ENCODE data around the gene ZBTB40. TPM values are rescaled to one million over a fixed set of nuclear protein-coding genes. Genes with fewer than 3 reads are reported as not detected.

Gene ZBTB40
- total and polyA plus RNA-seq, 2 of the 13 experiments (the other 11 are each of a cell fraction or from before 2014, with no cell fraction given), result 8.8 to 16.5 TPM

DNA sequence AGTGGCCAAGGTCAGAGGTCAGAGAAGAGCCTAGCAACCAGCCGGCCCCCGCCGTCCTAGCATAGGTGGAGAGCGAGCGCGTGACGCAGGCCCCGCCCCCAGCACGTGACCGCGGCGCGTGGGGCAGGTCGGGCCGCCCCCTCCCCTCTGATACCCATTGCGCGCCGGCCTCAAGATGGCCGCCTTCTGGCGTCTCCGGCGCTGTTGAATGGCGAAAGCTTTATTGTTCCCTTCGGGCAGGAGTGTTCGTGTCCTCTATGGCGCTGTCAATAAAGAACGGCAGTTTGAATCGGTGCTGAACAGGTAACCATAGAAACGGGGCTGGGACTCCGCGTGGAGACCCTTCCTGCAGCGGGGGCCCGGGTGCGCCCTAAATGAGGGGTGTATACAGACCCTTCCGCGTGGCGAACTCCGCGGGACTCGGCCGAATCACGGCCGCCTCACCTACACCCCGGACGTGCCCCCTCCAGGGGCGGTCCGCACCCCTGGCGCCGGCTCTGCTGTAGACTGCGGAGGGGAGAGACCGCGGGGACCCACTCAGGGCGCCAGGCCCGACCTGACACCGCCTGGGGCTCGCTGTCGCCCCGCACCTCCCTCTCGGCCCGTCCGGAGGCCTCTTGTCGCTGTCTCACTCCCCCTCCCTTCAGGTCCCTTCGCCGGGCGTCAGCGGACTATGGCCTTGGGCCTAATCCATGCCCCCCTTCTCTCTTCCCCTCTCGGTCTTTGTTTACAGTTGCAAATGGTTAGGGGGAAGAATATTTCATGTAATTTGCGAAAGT, at the start of gene ZBTB40 (continued):
- TF ChIP-seq, protein P1, sequence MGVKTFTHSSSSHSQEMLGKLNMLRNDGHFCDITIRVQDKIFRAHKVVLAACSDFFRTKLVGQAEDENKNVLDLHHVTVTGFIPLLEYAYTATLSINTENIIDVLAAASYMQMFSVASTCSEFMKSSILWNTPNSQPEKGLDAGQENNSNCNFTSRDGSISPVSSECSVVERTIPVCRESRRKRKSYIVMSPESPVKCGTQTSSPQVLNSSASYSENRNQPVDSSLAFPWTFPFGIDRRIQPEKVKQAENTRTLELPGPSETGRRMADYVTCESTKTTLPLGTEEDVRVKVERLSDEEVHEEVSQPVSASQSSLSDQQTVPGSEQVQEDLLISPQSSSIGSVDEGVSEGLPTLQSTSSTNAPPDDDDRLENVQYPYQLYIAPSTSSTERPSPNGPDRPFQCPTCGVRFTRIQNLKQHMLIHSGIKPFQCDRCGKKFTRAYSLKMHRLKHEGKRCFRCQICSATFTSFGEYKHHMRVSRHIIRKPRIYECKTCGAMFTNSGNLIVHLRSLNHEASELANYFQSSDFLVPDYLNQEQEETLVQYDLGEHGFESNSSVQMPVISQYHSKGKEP (CRISPR knock-in tag; IDR thresholded peaks at IDR 0.05), result no peak; the same call in 1 of the 2 replicates
- no peak for TF ChIP-seq KLF9 (CRISPR knock-in tag; IDR thresholded peaks at IDR 0.05; ENCODE audit: low read depth)
- TF ChIP-seq ETS1 (CRISPR knock-in tag; IDR thresholded peaks at IDR 0.05), result no peak
- TF ChIP-seq, protein P2, sequence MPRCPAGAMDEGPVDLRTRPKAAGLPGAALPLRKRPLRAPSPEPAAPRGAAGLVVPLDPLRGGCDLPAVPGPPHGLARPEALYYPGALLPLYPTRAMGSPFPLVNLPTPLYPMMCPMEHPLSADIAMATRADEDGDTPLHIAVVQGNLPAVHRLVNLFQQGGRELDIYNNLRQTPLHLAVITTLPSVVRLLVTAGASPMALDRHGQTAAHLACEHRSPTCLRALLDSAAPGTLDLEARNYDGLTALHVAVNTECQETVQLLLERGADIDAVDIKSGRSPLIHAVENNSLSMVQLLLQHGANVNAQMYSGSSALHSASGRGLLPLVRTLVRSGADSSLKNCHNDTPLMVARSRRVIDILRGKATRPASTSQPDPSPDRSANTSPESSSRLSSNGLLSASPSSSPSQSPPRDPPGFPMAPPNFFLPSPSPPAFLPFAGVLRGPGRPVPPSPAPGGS (CRISPR knock-in tag; IDR thresholded peaks at IDR 0.05), result no peak
- TF ChIP-seq DNMT1 (CRISPR knock-in tag; IDR thresholded peaks at IDR 0.05), result peak; percentile 74
- TF ChIP-seq ETV5 (CRISPR knock-in tag; IDR thresholded peaks at IDR 0.05; ENCODE audit: borderline replicate concordance), result peak; percentile 71; the same call in 1 of the 2 replicates
- TF ChIP-seq, protein P3, sequence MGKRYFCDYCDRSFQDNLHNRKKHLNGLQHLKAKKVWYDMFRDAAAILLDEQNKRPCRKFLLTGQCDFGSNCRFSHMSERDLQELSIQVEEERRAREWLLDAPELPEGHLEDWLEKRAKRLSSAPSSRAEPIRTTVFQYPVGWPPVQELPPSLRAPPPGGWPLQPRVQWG (CRISPR knock-in tag; IDR thresholded peaks at IDR 0.05; ENCODE audit: borderline replicate concordance, low read depth), result no peak
- peak; percentile 54; the same call in 1 of the 2 replicates for TF ChIP-seq GFI1 (CRISPR knock-in tag; IDR thresholded peaks at IDR 0.05; ENCODE audit: borderline replicate concordance)
- TF ChIP-seq DPF2 (CRISPR knock-in tag; IDR thresholded peaks at IDR 0.05; ENCODE audit: borderline replicate concordance, low read depth), result 0 out of 2 replicates have a peak, but pooled peaks have one; percentile 30
- no peak for TF ChIP-seq ZNF646 (CRISPR knock-in tag; IDR thresholded peaks at IDR 0.05)
- no peak for TF ChIP-seq GPBP1L1 (CRISPR knock-in tag; IDR thresholded peaks at IDR 0.05)
- TF ChIP-seq, protein P4, sequence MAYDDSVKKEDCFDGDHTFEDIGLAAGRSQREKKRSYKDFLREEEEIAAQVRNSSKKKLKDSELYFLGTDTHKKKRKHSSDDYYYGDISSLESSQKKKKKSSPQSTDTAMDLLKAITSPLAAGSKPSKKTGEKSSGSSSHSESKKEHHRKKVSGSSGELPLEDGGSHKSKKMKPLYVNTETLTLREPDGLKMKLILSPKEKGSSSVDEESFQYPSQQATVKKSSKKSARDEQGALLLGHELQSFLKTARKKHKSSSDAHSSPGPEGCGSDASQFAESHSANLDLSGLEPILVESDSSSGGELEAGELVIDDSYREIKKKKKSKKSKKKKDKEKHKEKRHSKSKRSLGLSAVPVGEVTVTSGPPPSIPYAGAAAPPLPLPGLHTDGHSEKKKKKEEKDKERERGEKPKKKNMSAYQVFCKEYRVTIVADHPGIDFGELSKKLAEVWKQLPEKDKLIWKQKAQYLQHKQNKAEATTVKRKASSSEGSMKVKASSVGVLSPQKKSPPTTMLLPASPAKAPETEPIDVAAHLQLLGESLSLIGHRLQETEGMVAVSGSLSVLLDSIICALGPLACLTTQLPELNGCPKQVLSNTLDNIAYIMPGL (CRISPR knock-in tag; IDR thresholded peaks at IDR 0.05; ENCODE audit: borderline replicate concordance in 1 of 2, low read depth in 1 of 2), result peak; percentile 74 to 90

All from HepG2 (cell line).